Measurements from ENCODE around the gene GUCA1A. TPM values are rescaled to one million over a fixed set of nuclear protein-coding genes. Genes with fewer than 3 reads are reported as not detected.

Gene GUCA1A
- total and polyA plus RNA-seq, 2 of the 4 experiments (the other 2 are of a cell fraction): 0.18 to 0.32 TPM

GRCh38 chr6:42125231-42125630 lies 47.9 kb upstream of the GUCA1A start:
- H4K8ac ChIP-seq (ENCODE audit: low read depth in 2 of 2, low read length in 2 of 2): no peak overlapping the region
- peaks cover 0 to 18% of the 10 kb centered on the region in 2 experiments; a peak in 2 of 4 replicates for H3K79me1 ChIP-seq (ENCODE audit: low read depth in 1 of 2, low read length in 2 of 2)
- WGBS, 2 experiments (ENCODE audit: extremely low coverage in 2 of 2, insufficient read length in 1 of 2): 97% methylated on average over 5 of the region's 14 CpGs; no CpG with 5 or more reads in 1 of the 2 experiments
- intact Hi-C loops (cut with micrococcal nuclease): no loop called here
- no peak overlapping the region for H2AFZ ChIP-seq (replicated peaks; ENCODE audit: low read length, poor library complexity)
- H2AK5ac ChIP-seq (ENCODE audit: low read depth, low read length): no peak overlapping the region
- H3K9me1 ChIP-seq (ENCODE audit: insufficient read depth, low read length): peaks cover 20% of the 10 kb centered on the region
- no peak overlapping the region for H2BK5ac ChIP-seq (ENCODE audit: low read depth, low read length, poor library complexity, severe bottlenecking)
- H3K18ac ChIP-seq (ENCODE audit: low read depth, low read length): no peak overlapping the region
- H3K36me3 ChIP-seq (ENCODE audit: control insufficient read depth, insufficient read depth, low read length): peaks cover 2% of the 10 kb centered on the region; the same call in 1 of the 2 replicates
- TF ChIP-seq MAZ (IDR thresholded peaks at IDR 0.05; ENCODE audit: borderline replicate concordance, low read depth, low read length): no peak
- TF ChIP-seq RAD21 (IDR thresholded peaks at IDR 0.05; ENCODE audit: low read length): no peak
- TF ChIP-seq RCOR1 (IDR thresholded peaks at IDR 0.05; ENCODE audit: insufficient replicate concordance, low read length): no peak
- no peak for TF ChIP-seq MXI1 (IDR thresholded peaks at IDR 0.05; ENCODE audit: borderline replicate concordance, low read depth, low read length)
- no peak for TF ChIP-seq CEBPB (IDR thresholded peaks at IDR 0.05; ENCODE audit: low read depth, low read length)
- no peak for TF ChIP-seq BHLHE40 (IDR thresholded peaks at IDR 0.05; ENCODE audit: low read depth, low read length)
- no peak for TF ChIP-seq NFE2L2 (IDR thresholded peaks at IDR 0.05; ENCODE audit: low read depth, low read length)
- TF ChIP-seq SMC3 (IDR thresholded peaks at IDR 0.05; ENCODE audit: low read depth, low read length): no peak
- TF ChIP-seq ELK1 (IDR thresholded peaks at IDR 0.05; ENCODE audit: borderline replicate concordance, low read depth, low read length): no peak
- TF ChIP-seq CHD1 (IDR thresholded peaks at IDR 0.05; ENCODE audit: low read depth, low read length): no peak
- TF ChIP-seq MAFK (IDR thresholded peaks at IDR 0.05; ENCODE audit: low read depth, low read length): no peak
- no peak for TF ChIP-seq FOS (IDR thresholded peaks at IDR 0.05; ENCODE audit: low read depth, low read length)
- no peak for TF ChIP-seq POLR2A (IDR thresholded peaks at IDR 0.05; ENCODE audit: low read depth, low read length)
- TF ChIP-seq CTCF (conservative IDR thresholded peaks at IDR 0.05; ENCODE audit: low read depth, low read length): no peak
- no peak for TF ChIP-seq USF2 (IDR thresholded peaks at IDR 0.05; ENCODE audit: low read depth, low read length)
- no peak for TF ChIP-seq RFX5 (IDR thresholded peaks at IDR 0.05; ENCODE audit: low read depth, low read length)
- H3K9me3 ChIP-seq (ENCODE audit: control insufficient read depth, insufficient read depth, low read length): no peaks in the 10 kb centered on the region
- no peak overlapping the region for H3K14ac ChIP-seq (replicated peaks; ENCODE audit: low read depth, low read length)
- no peaks in the 10 kb centered on the region for H4K20me1 ChIP-seq (ENCODE audit: insufficient read depth, low read length)
- H3K4ac ChIP-seq (ENCODE audit: low read depth, low read length): no peak overlapping the region
- H2AK9ac ChIP-seq (replicated peaks; ENCODE audit: low read depth, low read length, poor library complexity): peak overlapping the region; percentile 73
- dilution Hi-C loops (cut with HindIII; ENCODE audit: low sequenced_read_pairs, unreplicated experiment): no loop called here
- no peak overlapping the region for H2BK15ac ChIP-seq (ENCODE audit: low read depth, low read length)
- no peak overlapping the region for H3K4me2 ChIP-seq (ENCODE audit: low read depth, low read length)
- ATAC-seq (ENCODE audit: low read depth) (no peak), DNase-seq (no peak)
- no peak overlapping the region for H4K5ac ChIP-seq (ENCODE audit: low read depth, low read length)
- POLR2A ChIA-PET (ENCODE audit: unreplicated experiment): no interaction called here
- H3K27me3 ChIP-seq (ENCODE audit: control insufficient read depth, insufficient read depth, low read length): no peaks in the 10 kb centered on the region
- in situ Hi-C loops (cut with MboI; ENCODE audit: low sequenced_read_pairs): no loop called here
- CTCF ChIA-PET: no interaction called here
- peaks cover 11% of the 10 kb centered on the region for H3K4me1 ChIP-seq (ENCODE audit: control insufficient read depth, insufficient read depth, low read length)
- H2BK120ac ChIP-seq (ENCODE audit: low read depth, low read length): no peak overlapping the region
- BruUV-seq (replicated peaks): no TSS peak
- H3K56ac ChIP-seq (ENCODE audit: extremely low read depth, insufficient read depth, low read length): no peak overlapping the region
- no peak overlapping the region for H3K9ac ChIP-seq (ENCODE audit: low read depth, low read length)
- no peak overlapping the region for H3K23ac ChIP-seq (ENCODE audit: low read depth, low read length)
- no peak overlapping the region for H3K27ac ChIP-seq (ENCODE audit: insufficient read depth, low read length)
- no peak overlapping the region for H3K4me3 ChIP-seq (ENCODE audit: insufficient read depth, low read depth, low read length)
- no peak overlapping the region for H4K91ac ChIP-seq (ENCODE audit: insufficient read depth, low read depth, low read length)
- no peak overlapping the region for H2BK20ac ChIP-seq (ENCODE audit: low read depth, low read length)

Measured in IMR-90 (cell line).